SU-DHL-6 (cell line): ENCODE measurements around the gene CLUH.

ENCODE experiments used
- EZH2phosphoT487 ChIP-seq: fragments of 200-600 bp; sonication (generic), shearing (Covaris generic); conservative IDR thresholded peaks from 2 replicates; pipeline ENCODE4 v1.6.1; 2018; ENCODE audit warnings: mild to moderate bottlenecking, antibody characterized with exemption, low read length, moderate library complexity, mixed read lengths
- TF ChIP-seq, protein P1 (sequence below): fragments of 200-600 bp; sonication (generic); IDR thresholded peaks from one replicate; pipeline ENCODE4 v1.5.1; 2017; ENCODE audit warnings: antibody characterized with exemption, mild to moderate bottlenecking, low read length, moderate library complexity; ENCODE audit not compliant: insufficient read depth, poor library complexity, severe bottlenecking

DNA sequence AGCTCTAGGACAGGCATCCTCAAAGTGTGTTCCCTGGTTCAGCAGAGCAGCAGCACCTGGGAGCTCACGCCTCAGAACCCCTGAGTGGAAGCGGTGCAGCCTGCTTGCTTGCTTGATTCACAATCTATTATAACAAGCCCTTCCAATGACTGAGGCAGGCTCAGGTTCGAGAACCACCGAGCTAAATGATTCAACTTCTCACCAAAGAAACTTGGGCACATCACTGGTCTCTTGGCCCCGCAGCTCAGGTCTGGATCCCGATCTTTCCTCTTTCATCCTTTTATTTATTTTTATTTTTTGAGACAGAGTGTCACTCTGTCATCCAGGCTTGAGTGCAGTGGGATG is 24.5 kb downstream of the CLUH start:
- TF ChIP-seq, protein P1, sequence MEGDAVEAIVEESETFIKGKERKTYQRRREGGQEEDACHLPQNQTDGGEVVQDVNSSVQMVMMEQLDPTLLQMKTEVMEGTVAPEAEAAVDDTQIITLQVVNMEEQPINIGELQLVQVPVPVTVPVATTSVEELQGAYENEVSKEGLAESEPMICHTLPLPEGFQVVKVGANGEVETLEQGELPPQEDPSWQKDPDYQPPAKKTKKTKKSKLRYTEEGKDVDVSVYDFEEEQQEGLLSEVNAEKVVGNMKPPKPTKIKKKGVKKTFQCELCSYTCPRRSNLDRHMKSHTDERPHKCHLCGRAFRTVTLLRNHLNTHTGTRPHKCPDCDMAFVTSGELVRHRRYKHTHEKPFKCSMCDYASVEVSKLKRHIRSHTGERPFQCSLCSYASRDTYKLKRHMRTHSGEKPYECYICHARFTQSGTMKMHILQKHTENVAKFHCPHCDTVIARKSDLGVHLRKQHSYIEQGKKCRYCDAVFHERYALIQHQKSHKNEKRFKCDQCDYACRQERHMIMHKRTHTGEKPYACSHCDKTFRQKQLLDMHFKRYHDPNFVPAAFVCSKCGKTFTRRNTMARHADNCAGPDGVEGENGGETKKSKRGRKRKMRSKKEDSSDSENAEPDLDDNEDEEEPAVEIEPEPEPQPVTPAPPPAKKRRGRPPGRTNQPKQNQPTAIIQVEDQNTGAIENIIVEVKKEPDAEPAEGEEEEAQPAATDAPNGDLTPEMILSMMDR = no peak
- TF ChIP-seq EZH2phosphoT487 = no peak
